ENCODE results near the gene FXYD3.

FXYD3 gene

GRCh38 chr19:35107545-35107944 is 8.1 kb upstream of the FXYD3 start:
- DNase-seq = no peak

- DNase-seq = no peak
Observed at GRCh38 chr19:35108730-35109129, 6.9 kb upstream of the FXYD3 start.

- no peak for DNase-seq
Observed at GRCh38 chr19:35109395-35110112, 6.1 kb upstream of the FXYD3 start.

- no peak for DNase-seq
Observed at GRCh38 chr19:35110974-35111373, 4.6 kb upstream of the FXYD3 start.

GRCh38 chr19:35112995-35113688 is 2.5 kb upstream of the FXYD3 start:
- no peak for DNase-seq

- peak; percentile 70 for DNase-seq
Observed at GRCh38 chr19:35114353-35115176, 1.1 kb upstream of the FXYD3 start.

- no peak for DNase-seq
Observed at GRCh38 chr19:35116072-35116801, 614 bp downstream of the FXYD3 start.

- no peak for DNase-seq
Observed at GRCh38 chr19:35117116-35117515, 1.5 kb downstream of the FXYD3 start.

GRCh38 chr19:35117799-35118198 is 2.2 kb downstream of the FXYD3 start:
- DNase-seq = no peak

- DNase-seq = no peak
Observed at GRCh38 chr19:35118268-35119020, 2.8 kb downstream of the FXYD3 start.

- no peak for DNase-seq
Observed at GRCh38 chr19:35119091-35119490, 3.5 kb downstream of the FXYD3 start.

- no peak for DNase-seq
Observed at GRCh38 chr19:35119578-35120155, 4.0 kb downstream of the FXYD3 start.

GRCh38 chr19:35120492-35120891 is 4.9 kb downstream of the FXYD3 start:
- no peak for DNase-seq

GRCh38 chr19:35120898-35121297 is 5.3 kb downstream of the FXYD3 start:
- DNase-seq = no peak

GRCh38 chr19:35122687-35123551 is 7.3 kb downstream of the FXYD3 start:
- DNase-seq = no peak

- DNase-seq = no peak
Observed at GRCh38 chr19:35123573-35123972, 8.0 kb downstream of the FXYD3 start.

GRCh38 chr19:35124098-35125060 is 8.8 kb downstream of the FXYD3 start:
- DNase-seq = peak; percentile 89

GRCh38 chr19:35125270-35125717 is 9.7 kb downstream of the FXYD3 start:
- DNase-seq = no peak

All from CD4-positive, alpha-beta T cell treated with Interleukin-21 for 1 hour (primary cell).